Measurements from ENCODE around the gene NUP160. TPM values are rescaled to one million over a fixed set of nuclear protein-coding genes. Genes with fewer than 3 reads are reported as not detected.
"Not testable (repeated sequence)": the region's sequence is repeated elsewhere in the genome, so short reads cannot be mapped to it uniquely, and the experiment has no call there.

NUP160 gene
- total RNA-seq, 3 donors from 2014 or later (not counting 1 experiment from before 2014, with no cell fraction given) = 36.6 to 53.3 (median 43.5) TPM

- ATAC-seq = no peak
- no peak for DNase-seq
- H3K9me3 ChIP-seq (ENCODE audit: control insufficient read depth, insufficient read depth, low read length) = peaks cover 7% of the 10 kb centered on the region
- peaks cover under 1% of the 10 kb centered on the region for H3K36me3 Mint-ChIP-seq
- H3K27ac Mint-ChIP-seq = no peak overlapping the region
- H3K9me3 Mint-ChIP-seq = peaks cover 0 to under 1% of the 10 kb centered on the region in 2 donors
- no peak overlapping the region for H3K4me3 ChIP-seq (ENCODE audit: low read length)
- H3K4me1 ChIP-seq (ENCODE audit: control insufficient read depth, insufficient read depth, low read length) = no peaks in the 10 kb centered on the region
- no peak overlapping the region for H3K27ac ChIP-seq (ENCODE audit: low read length)
- H3K36me3 ChIP-seq (ENCODE audit: control insufficient read depth, insufficient read depth, low read length) = no peaks in the 10 kb centered on the region
- H3K4me3 Mint-ChIP-seq = no peak overlapping the region
- H3K27me3 ChIP-seq (ENCODE audit: control insufficient read depth, insufficient read depth, low read length) = no peaks in the 10 kb centered on the region
- intact Hi-C loops (cut with micrococcal nuclease) = no loop called here
- no peak for TF ChIP-seq CTCF (IDR thresholded peaks at IDR 0.05)
- H3K4me1 Mint-ChIP-seq = no peaks in the 10 kb centered on the region
- H3K27me3 Mint-ChIP-seq (ENCODE audit: low read depth in 2 of 2) = peaks cover 0 to 4% of the 10 kb centered on the region in 2 donors
- WGBS (ENCODE audit: insufficient coverage) = 90% methylated on average over 2 of the region's 2 CpGs
These were observed 22.3 kb upstream of the NUP160 start for GRCh38 chr11:47870404-47870803.

- Mint-ChIP-seq H3K36me3 (no peaks in the 10 kb centered on the region), H3K4me1 (no peaks in the 10 kb centered on the region), H3K27me3 (ENCODE audit: low read depth in 2 of 2) (peaks cover 0 to 4% of the 10 kb centered on the region in 2 donors), H3K9me3 (no peaks in the 10 kb centered on the region), H3K27ac (no peak overlapping the region), H3K4me3 (no peak overlapping the region)
- DNase-seq (no peak), ATAC-seq (no peak)
- H3K27ac ChIP-seq (ENCODE audit: low read length) = no peak overlapping the region
- WGBS (ENCODE audit: insufficient coverage) = 57% methylated on average over 1 of the region's 2 CpGs
- peaks cover 1% of the 10 kb centered on the region for H3K9me3 ChIP-seq (ENCODE audit: control insufficient read depth, insufficient read depth, low read length)
- intact Hi-C loops (cut with micrococcal nuclease) = no loop called here
- H3K4me3 ChIP-seq (ENCODE audit: low read length) = no peak overlapping the region
- no peak for TF ChIP-seq CTCF (IDR thresholded peaks at IDR 0.05)
- H3K36me3 ChIP-seq (ENCODE audit: control insufficient read depth, insufficient read depth, low read length) = no peaks in the 10 kb centered on the region
- no peaks in the 10 kb centered on the region for H3K27me3 ChIP-seq (ENCODE audit: control insufficient read depth, insufficient read depth, low read length)
- H3K4me1 ChIP-seq (ENCODE audit: control insufficient read depth, insufficient read depth, low read length) = no peaks in the 10 kb centered on the region
These were observed 21.6 kb upstream of the NUP160 start for GRCh38 chr11:47869544-47870393.

DNA sequence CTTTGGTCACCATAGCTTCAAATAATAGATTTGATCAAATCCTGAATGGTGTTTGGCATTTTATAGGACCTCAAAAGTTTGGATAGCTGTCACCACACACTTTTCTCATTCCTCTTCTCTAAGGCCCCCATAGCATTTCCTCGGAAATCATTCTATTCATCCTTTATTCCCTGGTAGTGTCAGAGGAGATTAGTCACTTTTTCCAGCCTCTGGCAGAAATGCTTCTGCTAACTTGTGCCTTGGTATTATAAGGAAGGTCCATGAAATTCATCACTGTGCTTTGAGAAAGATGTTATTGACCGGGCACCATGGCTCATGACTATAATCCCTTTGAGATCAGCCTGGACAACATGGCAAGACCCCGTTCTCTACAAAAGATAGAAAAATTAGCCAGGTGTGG is 19.7 kb upstream of the NUP160 start:
- WGBS (ENCODE audit: insufficient coverage) = 97% methylated on average over 2 of the region's 3 CpGs
- DNase-seq (no peak), ATAC-seq (no peak)
- peaks cover 0 to 5% of the 10 kb centered on the region in 2 donors for H3K27me3 Mint-ChIP-seq (ENCODE audit: low read depth in 2 of 2)
- H3K4me3 Mint-ChIP-seq = no peak overlapping the region
- Histone ChIP-seq H3K36me3 (ENCODE audit: control insufficient read depth, insufficient read depth, low read length) (no peaks in the 10 kb centered on the region), H3K27ac (ENCODE audit: low read length) (no peak overlapping the region), H3K27me3 (ENCODE audit: control insufficient read depth, insufficient read depth, low read length) (no peaks in the 10 kb centered on the region), H3K4me3 (ENCODE audit: low read length) (no peak overlapping the region), H3K4me1 (ENCODE audit: control insufficient read depth, insufficient read depth, low read length) (no peaks in the 10 kb centered on the region), H3K9me3 (ENCODE audit: control insufficient read depth, insufficient read depth, low read length) (no peaks in the 10 kb centered on the region)
- intact Hi-C loops (cut with micrococcal nuclease) = no loop called here
- no peaks in the 10 kb centered on the region for H3K36me3 Mint-ChIP-seq
- H3K27ac Mint-ChIP-seq = no peak overlapping the region
- H3K4me1 Mint-ChIP-seq = peaks cover 8 to 13% of the 10 kb centered on the region in 2 donors
- H3K9me3 Mint-ChIP-seq = no peaks in the 10 kb centered on the region
- TF ChIP-seq CTCF (IDR thresholded peaks at IDR 0.05) = no peak

GRCh38 chr11:47866892-47867291 is 18.7 kb upstream of the NUP160 start:
- WGBS (ENCODE audit: insufficient coverage) = 93% methylated on average over 6 of the region's 6 CpGs
- ATAC-seq; H3K9me3 ChIP-seq (ENCODE audit: control insufficient read depth, insufficient read depth, low read length); DNase-seq; H3K36me3 ChIP-seq (ENCODE audit: control insufficient read depth, insufficient read depth, low read length); H3K4me1 ChIP-seq (ENCODE audit: control insufficient read depth, insufficient read depth, low read length); H3K27me3 ChIP-seq (ENCODE audit: control insufficient read depth, insufficient read depth, low read length); H3K36me3 Mint-ChIP-seq; H3K27me3 Mint-ChIP-seq (ENCODE audit: low read depth in 2 of 2); H3K4me3 Mint-ChIP-seq; H3K27ac Mint-ChIP-seq; H3K4me3 ChIP-seq (ENCODE audit: low read length); H3K9me3 Mint-ChIP-seq; H3K27ac ChIP-seq (ENCODE audit: low read length); intact Hi-C loops (cut with micrococcal nuclease): not testable (repeated sequence)
- H3K4me1 Mint-ChIP-seq = peaks cover 8 to 13% of the 10 kb centered on the region in 2 donors

Measured in natural killer cell (primary cell).